ENCODE results near the gene COPG2. TPM values are rescaled to one million over a fixed set of nuclear protein-coding genes. Genes with fewer than 3 reads are reported as not detected.

The COPG2 gene
- total and polyA plus RNA-seq, 2 donors (not counting 1 experiment from before 2014, with no cell fraction given) = 47.8 to 52.4 TPM

DNA sequence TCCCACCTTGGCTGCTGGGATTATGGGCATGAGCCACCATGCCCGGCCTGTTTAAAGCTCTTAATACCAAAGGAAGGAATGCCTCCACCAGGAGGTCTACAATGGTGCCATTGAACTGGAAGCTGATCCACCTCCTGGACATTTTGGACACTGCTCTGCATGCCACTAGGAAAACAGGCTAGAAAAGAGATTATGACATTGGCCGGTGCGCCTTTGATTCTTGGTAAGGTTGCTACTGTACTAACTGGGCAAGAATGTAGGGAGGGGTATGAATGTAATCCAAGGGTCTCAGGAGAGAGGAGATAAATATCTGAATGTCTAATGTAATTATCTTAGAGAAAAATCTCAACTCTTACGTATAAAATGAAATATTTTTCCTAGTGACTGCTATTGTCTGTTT, 39.5 kb upstream of the COPG2 start:
- no peaks in the 10 kb centered on the region for H3K4me1 ChIP-seq (ENCODE audit: control insufficient read depth, extremely low read depth, insufficient read depth, low read length)
- no peak for TF ChIP-seq CTCF (conservative IDR thresholded peaks at IDR 0.05 in 1 of 2, IDR thresholded peaks at IDR 0.05 in 1 of 2; ENCODE audit: low read depth in 1 of 2, low read length in 2 of 2)
- TF ChIP-seq EZH2 (IDR thresholded peaks at IDR 0.05; ENCODE audit: low read length, missing control alignments) = no peak
- no peak overlapping the region for H3K4me3 ChIP-seq (replicated peaks in 1 of 4; ENCODE audit: control extremely low read depth in 1 of 4, insufficient read depth in 1 of 4, low read depth in 3 of 4, low read length in 4 of 4)
- H2AFZ ChIP-seq (ENCODE audit: low read length) = no peak overlapping the region
- no peaks in the 10 kb centered on the region for H3K9me3 ChIP-seq (ENCODE audit: control insufficient read depth, insufficient read depth, low read depth, low read length)
- no peaks in the 10 kb centered on the region for H3K36me3 ChIP-seq (ENCODE audit: control insufficient read depth, insufficient read depth, low read length)
- H3K27ac ChIP-seq (ENCODE audit: insufficient read depth, low read length) = no peak overlapping the region
- H3K27me3 ChIP-seq (ENCODE audit: control insufficient read depth, insufficient read depth, low read length) = no peaks in the 10 kb centered on the region
- no peaks in the 10 kb centered on the region for H4K20me1 ChIP-seq (ENCODE audit: control insufficient read depth, extremely low read depth, insufficient read depth, low read length)
- H3K4me2 ChIP-seq (ENCODE audit: extremely low read depth, insufficient read depth, low read length) = no peak overlapping the region
- H3K79me2 ChIP-seq (ENCODE audit: control insufficient read depth, insufficient read depth, low read length) = no peaks in the 10 kb centered on the region
- H3K9ac ChIP-seq (ENCODE audit: insufficient read depth, low read length) = no peak overlapping the region
- no peak for DNase-seq (ENCODE audit: low read depth in 2 of 2)

DNA sequence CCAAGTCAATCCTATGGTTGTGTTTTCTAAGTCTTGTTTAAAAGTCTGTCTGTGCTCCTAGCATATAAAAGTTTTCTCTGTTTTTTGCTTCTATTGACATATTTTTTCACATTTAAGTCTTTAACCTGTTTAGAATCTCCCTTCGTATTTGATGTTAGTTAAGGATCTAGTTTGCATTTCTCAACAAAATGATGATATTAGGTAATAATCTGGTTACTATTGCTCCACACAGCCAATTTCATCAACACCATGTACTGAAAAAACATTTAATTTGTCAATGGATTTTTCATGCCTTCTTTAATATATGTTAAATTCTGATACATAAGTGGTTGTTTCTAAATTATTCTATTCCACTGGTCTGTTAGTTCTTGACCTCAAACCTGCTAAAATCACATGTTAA, 35.3 kb upstream of the COPG2 start:
- no peaks in the 10 kb centered on the region for H3K4me1 ChIP-seq (ENCODE audit: control insufficient read depth, extremely low read depth, insufficient read depth, low read length)
- H2AFZ ChIP-seq (ENCODE audit: low read length) = no peak overlapping the region
- no peaks in the 10 kb centered on the region for H3K36me3 ChIP-seq (ENCODE audit: control insufficient read depth, insufficient read depth, low read length)
- TF ChIP-seq CTCF (conservative IDR thresholded peaks at IDR 0.05 in 1 of 2, IDR thresholded peaks at IDR 0.05 in 1 of 2; ENCODE audit: low read depth in 1 of 2, low read length in 2 of 2) = no peak
- H3K9me3 ChIP-seq (ENCODE audit: control insufficient read depth, insufficient read depth, low read depth, low read length) = no peaks in the 10 kb centered on the region
- H3K9ac ChIP-seq (ENCODE audit: insufficient read depth, low read length) = no peak overlapping the region
- no peaks in the 10 kb centered on the region for H4K20me1 ChIP-seq (ENCODE audit: control insufficient read depth, extremely low read depth, insufficient read depth, low read length)
- H3K27ac ChIP-seq (ENCODE audit: insufficient read depth, low read length) = no peak overlapping the region
- no peak overlapping the region for H3K4me2 ChIP-seq (ENCODE audit: extremely low read depth, insufficient read depth, low read length)
- no peak for DNase-seq (ENCODE audit: low read depth in 2 of 2)
- no peaks in the 10 kb centered on the region for H3K79me2 ChIP-seq (ENCODE audit: control insufficient read depth, insufficient read depth, low read length)
- H3K4me3 ChIP-seq (replicated peaks in 1 of 4; ENCODE audit: control extremely low read depth in 1 of 4, insufficient read depth in 1 of 4, low read depth in 3 of 4, low read length in 4 of 4) = no peak overlapping the region
- peaks cover 3% of the 10 kb centered on the region for H3K27me3 ChIP-seq (ENCODE audit: control insufficient read depth, insufficient read depth, low read length)

GRCh38 chr7:130701650-130702049, 33.1 kb upstream of the COPG2 start:
- Histone ChIP-seq H3K4me3 (replicated peaks in 1 of 4; ENCODE audit: control extremely low read depth in 1 of 4, insufficient read depth in 1 of 4, low read depth in 3 of 4, low read length in 4 of 4) (no peak overlapping the region), H3K27me3 (ENCODE audit: control insufficient read depth, insufficient read depth, low read length) (peaks cover 3% of the 10 kb centered on the region), H2AFZ (ENCODE audit: low read length) (no peak overlapping the region), H3K79me2 (ENCODE audit: control insufficient read depth, insufficient read depth, low read length) (no peaks in the 10 kb centered on the region), H3K9ac (ENCODE audit: insufficient read depth, low read length) (no peak overlapping the region), H3K4me2 (ENCODE audit: extremely low read depth, insufficient read depth, low read length) (no peak overlapping the region), H4K20me1 (ENCODE audit: control insufficient read depth, extremely low read depth, insufficient read depth, low read length) (no peaks in the 10 kb centered on the region), H3K27ac (ENCODE audit: insufficient read depth, low read length) (no peak overlapping the region), H3K9me3 (ENCODE audit: control insufficient read depth, insufficient read depth, low read depth, low read length) (no peaks in the 10 kb centered on the region), H3K36me3 (ENCODE audit: control insufficient read depth, insufficient read depth, low read length) (no peaks in the 10 kb centered on the region), H3K4me1 (ENCODE audit: control insufficient read depth, extremely low read depth, insufficient read depth, low read length) (no peaks in the 10 kb centered on the region)
- no peak for DNase-seq (ENCODE audit: low read depth in 2 of 2)
- no peak for TF ChIP-seq CTCF (conservative IDR thresholded peaks at IDR 0.05 in 1 of 2, IDR thresholded peaks at IDR 0.05 in 1 of 2; ENCODE audit: low read depth in 1 of 2, low read length in 2 of 2)
- TF ChIP-seq EZH2 (IDR thresholded peaks at IDR 0.05; ENCODE audit: low read length, missing control alignments) = no peak

Measured in fibroblast of lung (primary cell).